Tibial nerve (tissue), 3 donors: ENCODE results near the gene NTSR1.

ENCODE experiments used
- POLR2A ChIP-seq, 2 donors: fragments of 450-650 bp; IDR thresholded peaks; one replicate each; pipeline ENCODE4 v1.6.1; 2017; ENCODE audit warnings: antibody characterized with exemption in 2 of 2, mild to moderate bottlenecking in 2 of 2, moderate library complexity in 2 of 2
- TF ChIP-seq, protein P1 (sequence below), 5 experiments: fragments of 200-600 bp in 3 of 5; fragments of 450-650 bp in 2 of 5; sonication (generic) in 3 of 5; IDR thresholded peaks; one replicate each; pipeline ENCODE4 v1.5.1; 2016 to 2019; ENCODE audit warnings: antibody characterized with exemption in 5 of 5, mild to moderate bottlenecking in 3 of 5, moderate library complexity in 2 of 5

GRCh38 chr20:62765021-62765420, 56.4 kb downstream of the NTSR1 start:
- TF ChIP-seq, protein P1, sequence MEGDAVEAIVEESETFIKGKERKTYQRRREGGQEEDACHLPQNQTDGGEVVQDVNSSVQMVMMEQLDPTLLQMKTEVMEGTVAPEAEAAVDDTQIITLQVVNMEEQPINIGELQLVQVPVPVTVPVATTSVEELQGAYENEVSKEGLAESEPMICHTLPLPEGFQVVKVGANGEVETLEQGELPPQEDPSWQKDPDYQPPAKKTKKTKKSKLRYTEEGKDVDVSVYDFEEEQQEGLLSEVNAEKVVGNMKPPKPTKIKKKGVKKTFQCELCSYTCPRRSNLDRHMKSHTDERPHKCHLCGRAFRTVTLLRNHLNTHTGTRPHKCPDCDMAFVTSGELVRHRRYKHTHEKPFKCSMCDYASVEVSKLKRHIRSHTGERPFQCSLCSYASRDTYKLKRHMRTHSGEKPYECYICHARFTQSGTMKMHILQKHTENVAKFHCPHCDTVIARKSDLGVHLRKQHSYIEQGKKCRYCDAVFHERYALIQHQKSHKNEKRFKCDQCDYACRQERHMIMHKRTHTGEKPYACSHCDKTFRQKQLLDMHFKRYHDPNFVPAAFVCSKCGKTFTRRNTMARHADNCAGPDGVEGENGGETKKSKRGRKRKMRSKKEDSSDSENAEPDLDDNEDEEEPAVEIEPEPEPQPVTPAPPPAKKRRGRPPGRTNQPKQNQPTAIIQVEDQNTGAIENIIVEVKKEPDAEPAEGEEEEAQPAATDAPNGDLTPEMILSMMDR (IDR thresholded peaks at IDR 0.05), result no peak
- no peak for TF ChIP-seq POLR2A (IDR thresholded peaks at IDR 0.05)
